K562 (cell line): ENCODE results near the gene TLX3. TPM values are rescaled to one million over a fixed set of nuclear protein-coding genes. Genes with fewer than 3 reads are reported as not detected.

Experiments
- ATAC-seq: fragments of 200-7000 bp; cut with Tn5 transposase; 3 replicates; pipeline ENCODE4 v1.9.1; 2020; ENCODE audit warnings: moderate library complexity
- BruUV-seq: library from RNA; stranded (reverse); fragments of 400-500 nt; replicated peaks from 2 replicates; lab custom pipeline; 2021; lab: Mats Ljungman, UMichigan
- CTCF ChIA-PET: fragments of 300-600 bp; formaldehyde crosslinking; extraction: SDS; loops from one replicate; lab custom pipeline; 2021; ENCODE audit warnings: low intra/inter-chr PET ratio; lab: Yijun Ruan, JAX
- POLR2A ChIA-PET: fragments of 300-600, 350-650 bp; sonication (Branson Sonifier 250); formaldehyde crosslinking; extraction: SDS; loops from one replicate; lab custom pipeline; 2021; ENCODE audit warnings: antibody characterized with exemption, inconsistent platforms; lab: Yijun Ruan, JAX
- DNase-seq, 4 experiments: peaks; one replicate each; pipeline versions ENCODE4 v3.0.0 to v3.0.0-alpha.2; 2011 to 2018; ENCODE audit warnings: low spot score in 3 of 4, mixed read lengths in 3 of 4; ENCODE audit errors: extremely low read depth in 1 of 4
- FAIRE-seq: peaks from 2 replicates; lab custom pipeline; 2011; peaks lifted over from hg19 to GRCh38; lab: Jason Lieb, UNC
- H2AFZ ChIP-seq: 2 replicates; pipeline ENCODE4 v1.6.0; 2011; ENCODE audit warnings: low read depth, low read length, control low read depth, inconsistent platforms
- H3K27ac ChIP-seq: fragments of 200-600 bp; 3 replicates; pipeline ENCODE4 v1.8.0; 2011; ENCODE audit warnings: low read depth, mild to moderate bottlenecking, control low read depth, inconsistent platforms, low read length, moderate library complexity, mixed read lengths; ENCODE audit errors: extremely low read depth
- H3K27me3 ChIP-seq, 2 experiments: fragments of 300-600 bp in 1 of 2; 2 replicates in 1 of 2; 3 replicates in 1 of 2; pipeline versions ENCODE4 v1.6.0 to v1.8.0; 2011; ENCODE audit warnings: inconsistent platforms in 2 of 2, low read length in 2 of 2, mild to moderate bottlenecking in 1 of 2, mixed read lengths in 1 of 2, moderate library complexity in 1 of 2; ENCODE audit not compliant: control insufficient read depth in 2 of 2, insufficient read depth in 2 of 2
- H3K36me3 ChIP-seq: fragments of 300-600 bp; 3 replicates; pipeline ENCODE4 v1.8.0; 2011; ENCODE audit warnings: mild to moderate bottlenecking, low read length, inconsistent platforms; ENCODE audit not compliant: control insufficient read depth, insufficient read depth
- H3K4me1 ChIP-seq, 2 experiments: fragments of 200-600 bp in 1 of 2; replicated peaks in 1 of 2; 2 replicates in 1 of 2; 3 replicates in 1 of 2; pipeline versions ENCODE4 v1.5.1 to v1.8.0; 2011; ENCODE audit warnings: inconsistent platforms in 2 of 2, low read length in 2 of 2, mild to moderate bottlenecking in 1 of 2, mixed read lengths in 1 of 2, moderate library complexity in 1 of 2; ENCODE audit not compliant: control insufficient read depth in 2 of 2, insufficient read depth in 2 of 2
- H3K4me2 ChIP-seq: 2 replicates; pipeline ENCODE4 v1.6.1; 2011; ENCODE audit warnings: low read length, control low read depth, inconsistent platforms, mixed read lengths; ENCODE audit not compliant: insufficient read depth
- H3K4me3 ChIP-seq: fragments of 200-600 bp; sonication (generic), shearing (Covaris generic); 2 replicates; pipeline ENCODE4 v1.5.1; 2016; ENCODE audit warnings: control low read depth, inconsistent platforms
- H3K79me2 ChIP-seq: fragments of 200-600 bp; 3 replicates; pipeline ENCODE4 v1.8.0; 2011; ENCODE audit warnings: low read length, inconsistent platforms; ENCODE audit not compliant: control insufficient read depth, insufficient read depth
- H3K9ac ChIP-seq, 2 experiments: 2 replicates each; pipeline versions ENCODE4 v1.6.0 to v1.6.1; 2011; ENCODE audit warnings: low read depth in 2 of 2, low read length in 2 of 2, control low read depth in 1 of 2, inconsistent platforms in 1 of 2, mild to moderate bottlenecking in 1 of 2, mixed read lengths in 1 of 2; ENCODE audit not compliant: insufficient read depth in 1 of 2
- H3K9me1 ChIP-seq: one replicate; pipeline ENCODE4 v1.6.0; 2011; ENCODE audit warnings: inconsistent platforms, mild to moderate bottlenecking, low read length, moderate library complexity; ENCODE audit not compliant: control insufficient read depth, insufficient read depth
- H3K9me3 ChIP-seq: replicated peaks from 2 replicates; pipeline ENCODE4 v1.5.1; 2011; ENCODE audit warnings: low read depth, low read length, inconsistent platforms; ENCODE audit not compliant: control insufficient read depth, insufficient read depth
- H4K20me1 ChIP-seq: replicated peaks from 2 replicates; pipeline ENCODE4 v1.6.1; 2011; ENCODE audit warnings: low read length, inconsistent platforms, mixed read lengths; ENCODE audit not compliant: control insufficient read depth, insufficient read depth
- CAMTA2 ChIP-seq: fragments of 250-450 bp; sonication (Bioruptor Pico); conservative IDR thresholded peaks from 2 replicates; pipeline ENCODE4 v1.5.1; 2022
- EWSR1 ChIP-seq: fragments of 450-650 bp; IDR thresholded peaks from 2 replicates; pipeline ENCODE4 v1.6.1; 2018; ENCODE audit warnings: borderline replicate concordance, mild to moderate bottlenecking, low read depth, moderate library complexity; ENCODE audit not compliant: partially characterized antibody
- EZH2 ChIP-seq: IDR thresholded peaks from 2 replicates; pipeline ENCODE4 v1.6.1; 2012; ENCODE audit warnings: low read depth, mild to moderate bottlenecking, inconsistent platforms, low read length, borderline replicate concordance
- GATAD2B ChIP-seq: fragments of 450-650 bp; IDR thresholded peaks from 2 replicates; pipeline ENCODE4 v1.6.1; 2017; ENCODE audit warnings: mild to moderate bottlenecking, borderline replicate concordance
- HNRNPL ChIP-seq: fragments of 200-400 bp; formaldehyde crosslinking; IDR thresholded peaks from 2 replicates; pipeline ENCODE4 v1.6.1; 2017; ENCODE audit warnings: low read depth, mild to moderate bottlenecking, low read length
- KLF13 ChIP-seq: fragments of 450-650 bp; IDR thresholded peaks from 2 replicates; pipeline ENCODE4 v1.6.1; 2016; ENCODE audit warnings: missing genetic modification characterization, low read depth, mild to moderate bottlenecking, missing compliant biosample characterization, moderate library complexity, borderline replicate concordance
- MED1 ChIP-seq: sonication (generic); formaldehyde crosslinking; IDR thresholded peaks from 2 replicates; pipeline ENCODE4 v1.8.1; 2023; ENCODE audit warnings: missing genetic modification reagents, borderline replicate concordance
- NCOA1 ChIP-seq: fragments of 450-650 bp; IDR thresholded peaks from 2 replicates; pipeline ENCODE4 v1.6.1; 2016; ENCODE audit warnings: low read depth
- NCOR1 ChIP-seq: fragments of 450-650 bp; IDR thresholded peaks from 2 replicates; pipeline ENCODE4 v1.6.1; 2016; ENCODE audit warnings: mild to moderate bottlenecking, moderate library complexity
- NONO ChIP-seq, 2 experiments: fragments of 200-400 bp in 1 of 2; fragments of 450-650 bp in 1 of 2; formaldehyde crosslinking in 1 of 2; IDR thresholded peaks; 2 replicates each; pipeline ENCODE4 v1.6.1; 2017; ENCODE audit warnings: low read depth in 2 of 2, mild to moderate bottlenecking in 2 of 2, moderate library complexity in 2 of 2, low read length in 1 of 2
- OTX1 ChIP-seq: fragments of 450-650 bp; formaldehyde crosslinking; IDR thresholded peaks from 2 replicates; pipeline ENCODE4 v1.4.0; 2022; ENCODE audit warnings: mild to moderate bottlenecking
- PCBP2 ChIP-seq: fragments of 200-400 bp; formaldehyde crosslinking; IDR thresholded peaks from 2 replicates; pipeline ENCODE4 v1.6.1; 2018; ENCODE audit warnings: low read length, low read depth, mild to moderate bottlenecking, moderate library complexity; ENCODE audit not compliant: poor library complexity, severe bottlenecking
- PRPF4 ChIP-seq: fragments of 200-400 bp; formaldehyde crosslinking; IDR thresholded peaks from one replicate; pipeline ENCODE4 v1.6.1; 2017; ENCODE audit warnings: low read length, low read depth, mild to moderate bottlenecking; ENCODE audit not compliant: insufficient read depth, poor library complexity, severe bottlenecking
- SMC3 ChIP-seq: conservative IDR thresholded peaks from 2 replicates; pipeline ENCODE4 v1.6.1; 2011; ENCODE audit warnings: low read depth, low read length, improper control_type of control experiment; ENCODE audit not compliant: insufficient read depth
- SUPT5H ChIP-seq: fragments of 450-650 bp; IDR thresholded peaks from 2 replicates; pipeline ENCODE4 v1.6.1; 2016
- ZNF239 ChIP-seq: fragments of 250-450 bp; sonication (Bioruptor Pico); IDR thresholded peaks from 2 replicates; pipeline ENCODE4 v1.4.0; 2020; ENCODE audit warnings: mild to moderate bottlenecking
- ZNF274 ChIP-seq: IDR thresholded peaks from 2 replicates; pipeline ENCODE4 v1.6.1; 2011; ENCODE audit warnings: low read depth, mild to moderate bottlenecking, low read length, moderate library complexity, borderline replicate concordance
- ZNF766 ChIP-seq: fragments of 200-800 bp; sonication (Bioruptor generic); conservative IDR thresholded peaks from 2 replicates; pipeline ENCODE4 v1.6.1; 2016; ENCODE audit warnings: missing genetic modification characterization, missing compliant biosample characterization
- WGBS: fragments of 100-300 bp; shearing (Covaris generic); methylation state at CpG from one replicate; pipeline ENCODE4 v1.1.6; 2016; ENCODE audit warnings: low coverage, mixed read lengths; ENCODE audit not compliant: insufficient coverage; ENCODE audit errors: missing lambda C conversion rate; 5-methylcytosine and 5-hydroxymethylcytosine counted together
- in situ Hi-C: fragments of 300-500 bp; cut with MboI; formaldehyde crosslinking; loops from 4 replicates; pipeline ENCODE4 v1.15.0; 2018; ENCODE audit warnings: inconsistent platforms, mixed read lengths
- intact Hi-C: fragments of 100-400 bp; cut with micrococcal nuclease; formaldehyde crosslinking; loops from 2 replicates; pipeline ENCODE4 v1.14.2; 2022
- polyA plus RNA-seq, 8 experiments: library from polyadenylated mRNA; depleted of rRNA in 4 of 8; stranded (reverse) in 5 of 8; unstranded in 3 of 8; fragments of >200 nt; fragmentation: Nextera tagmentation in 2 of 8; fragmentation: Illumina TruSeq in 1 of 8; extraction: Ambion mirVana in 2 of 8; extraction: Trizol in 1 of 8; gene quantifications; 2 replicates each; pipeline versions ENCODE4 v1.2.1 to v1.2.3, GENCODE V29; 2011 to 2014; ENCODE audit warnings: inconsistent platforms in 1 of 8, missing spikeins in 1 of 8
- total RNA-seq, 7 experiments: library from RNA; depleted of rRNA in 6 of 7; stranded (reverse); fragments of >200 nt in 6 of 7; fragmentation: Illumina TruSeq in 2 of 7; extraction: Trizol in 2 of 7; gene quantifications; 2 replicates each; pipeline versions ENCODE4 v1.2.1 to v1.2.3, GENCODE V29; 2011 to 2021; ENCODE audit warnings: low replicate concordance in 1 of 7
- TF ChIP-seq, protein P1 (sequence below): sonication (generic); formaldehyde crosslinking; IDR thresholded peaks from 2 replicates; pipeline ENCODE4 v1.8.0; 2022; ENCODE audit warnings: mild to moderate bottlenecking, missing genetic modification reagents
- TF ChIP-seq, protein P2 (sequence below): sonication (generic); formaldehyde crosslinking; IDR thresholded peaks from 2 replicates; pipeline ENCODE4 v1.8.0; 2022; ENCODE audit warnings: mild to moderate bottlenecking, missing genetic modification reagents

TLX3 gene
- total and polyA plus RNA-seq, 9 of the 15 experiments (the other 6 are each of a cell fraction or from before 2014, with no cell fraction given), result not detected

DNA sequence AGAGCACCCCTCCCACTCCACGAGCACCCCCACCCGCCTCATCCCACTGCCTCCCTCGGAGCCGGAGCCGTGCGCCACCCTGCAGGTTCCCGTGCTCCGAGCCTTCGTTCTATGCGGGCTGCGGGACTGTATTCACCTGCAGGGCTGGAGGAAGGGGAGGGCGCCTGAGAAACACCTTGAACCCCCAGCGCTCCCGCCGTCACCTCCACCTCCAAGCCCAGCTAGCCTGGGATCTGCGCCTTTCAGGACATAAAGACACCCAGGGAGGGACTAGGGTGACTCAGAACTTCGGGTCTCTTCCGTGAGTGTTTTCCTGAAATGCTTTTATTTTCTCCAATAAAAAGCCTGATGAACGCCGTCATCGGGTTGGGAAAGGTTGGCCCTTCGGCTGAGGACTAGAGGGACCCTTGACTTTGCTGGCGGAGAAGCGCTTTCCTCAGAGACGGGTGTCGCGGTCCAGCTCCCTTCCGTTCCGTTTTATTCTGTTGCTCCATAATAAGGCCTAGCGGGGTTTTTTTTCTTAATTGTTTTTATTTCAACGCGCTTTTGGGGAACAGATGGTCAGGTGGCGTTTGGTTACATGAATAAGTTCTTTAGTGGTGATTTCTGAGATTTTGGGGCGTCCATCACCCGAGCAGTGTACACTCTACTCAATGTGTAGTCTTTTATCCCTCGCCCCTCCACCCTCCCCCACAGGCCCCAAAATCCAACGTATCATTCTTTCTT, 4.6 kb downstream of the TLX3 start:
- Histone ChIP-seq H2AFZ (no peak overlapping the region), H3K4me1 (peaks cover 0 to 8% of the 10 kb centered on the region in 2 experiments; a peak in 2 of 5 replicates), H4K20me1 (no peaks in the 10 kb centered on the region), H3K9me3 (no peaks in the 10 kb centered on the region), H3K4me3 (no peak overlapping the region), H3K9me1 (no peaks in the 10 kb centered on the region), H3K36me3 (no peaks in the 10 kb centered on the region), H3K4me2 (no peak overlapping the region), H3K27ac (no peak overlapping the region), H3K9ac (no peak overlapping the region), H3K79me2 (no peaks in the 10 kb centered on the region), H3K27me3 (peaks cover 7 to 54% of the 10 kb centered on the region in 2 experiments; a peak in 3 of 5 replicates)
- FAIRE-seq (no peak), DNase-seq (no peak), ATAC-seq (no peak)
- intact Hi-C loops, result no loop called here
- POLR2A ChIA-PET, result no interaction called here
- 8% methylated on average over 35 of the region's 37 CpGs for WGBS
- in situ Hi-C loops, result no loop called here
- TF ChIP-seq CAMTA2 (CRISPR knock-in tag), result no peak
- TF ChIP-seq NCOR1, result no peak
- TF ChIP-seq EZH2, result no peak
- TF ChIP-seq GATAD2B, result no peak
- TF ChIP-seq ZNF766, result no peak
- no peak for TF ChIP-seq PRPF4
- TF ChIP-seq HNRNPL, result no peak
- no peak for TF ChIP-seq ZNF274
- TF ChIP-seq PCBP2, result no peak
- TF ChIP-seq SMC3, result no peak
- TF ChIP-seq, protein P1, sequence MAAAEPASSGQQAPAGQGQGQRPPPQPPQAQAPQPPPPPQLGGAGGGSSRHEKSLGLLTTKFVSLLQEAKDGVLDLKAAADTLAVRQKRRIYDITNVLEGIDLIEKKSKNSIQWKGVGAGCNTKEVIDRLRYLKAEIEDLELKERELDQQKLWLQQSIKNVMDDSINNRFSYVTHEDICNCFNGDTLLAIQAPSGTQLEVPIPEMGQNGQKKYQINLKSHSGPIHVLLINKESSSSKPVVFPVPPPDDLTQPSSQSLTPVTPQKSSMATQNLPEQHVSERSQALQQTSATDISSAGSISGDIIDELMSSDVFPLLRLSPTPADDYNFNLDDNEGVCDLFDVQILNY (CRISPR knock-in tag), result no peak
- TF ChIP-seq SUPT5H, result no peak
- TF ChIP-seq NCOA1, result no peak
- TF ChIP-seq KLF13, result no peak
- TF ChIP-seq NONO (IDR thresholded peaks at IDR 0.05; ENCODE audit: low read depth in 2 of 2, low read length in 1 of 2), result no peak
- TF ChIP-seq ZNF239 (CRISPR knock-in tag), result no peak
- TF ChIP-seq EWSR1, result no peak
- no peak for TF ChIP-seq OTX1 (CRISPR knock-in tag)
- TF ChIP-seq, protein P2, sequence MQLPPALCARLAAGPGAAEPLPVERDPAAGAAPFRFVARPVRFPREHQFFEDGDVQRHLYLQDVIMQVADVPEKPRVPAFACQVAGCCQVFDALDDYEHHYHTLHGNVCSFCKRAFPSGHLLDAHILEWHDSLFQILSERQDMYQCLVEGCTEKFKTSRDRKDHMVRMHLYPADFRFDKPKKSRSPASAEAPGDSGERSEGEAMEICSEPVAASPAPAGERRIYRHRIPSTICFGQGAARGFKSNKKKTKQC, result no peak
- TF ChIP-seq MED1 (CRISPR knock-in tag), result no peak
- BruUV-seq, result no TSS peak
- CTCF ChIA-PET, result no interaction called here
